ENCODE results near the gene SV2B. TPM values are rescaled to one million over a fixed set of nuclear protein-coding genes. Genes with fewer than 3 reads are reported as not detected.

The SV2B gene
- total RNA-seq, 1 experiment from 2014 or later = 1.4 TPM

GRCh38 chr15:91235376-91235775, 135.3 kb downstream of the SV2B start (continued):
- TF ChIP-seq KAT7 (CRISPR knock-in tag; IDR thresholded peaks at IDR 0.05; ENCODE audit: borderline replicate concordance) (no peak), ZNF317 (CRISPR knock-in tag; IDR thresholded peaks at IDR 0.05; ENCODE audit: borderline replicate concordance, low read depth) (no peak), SMAD3 (CRISPR knock-in tag; IDR thresholded peaks at IDR 0.05; ENCODE audit: borderline replicate concordance) (no peak), ZBTB21 (CRISPR knock-in tag; IDR thresholded peaks at IDR 0.05; ENCODE audit: borderline replicate concordance) (no peak), ZNF263 (CRISPR knock-in tag; IDR thresholded peaks at IDR 0.05; ENCODE audit: low read depth) (no peak), FOXK1 (CRISPR knock-in tag; IDR thresholded peaks at IDR 0.05) (no peak)
- TF ChIP-seq, protein P1, sequence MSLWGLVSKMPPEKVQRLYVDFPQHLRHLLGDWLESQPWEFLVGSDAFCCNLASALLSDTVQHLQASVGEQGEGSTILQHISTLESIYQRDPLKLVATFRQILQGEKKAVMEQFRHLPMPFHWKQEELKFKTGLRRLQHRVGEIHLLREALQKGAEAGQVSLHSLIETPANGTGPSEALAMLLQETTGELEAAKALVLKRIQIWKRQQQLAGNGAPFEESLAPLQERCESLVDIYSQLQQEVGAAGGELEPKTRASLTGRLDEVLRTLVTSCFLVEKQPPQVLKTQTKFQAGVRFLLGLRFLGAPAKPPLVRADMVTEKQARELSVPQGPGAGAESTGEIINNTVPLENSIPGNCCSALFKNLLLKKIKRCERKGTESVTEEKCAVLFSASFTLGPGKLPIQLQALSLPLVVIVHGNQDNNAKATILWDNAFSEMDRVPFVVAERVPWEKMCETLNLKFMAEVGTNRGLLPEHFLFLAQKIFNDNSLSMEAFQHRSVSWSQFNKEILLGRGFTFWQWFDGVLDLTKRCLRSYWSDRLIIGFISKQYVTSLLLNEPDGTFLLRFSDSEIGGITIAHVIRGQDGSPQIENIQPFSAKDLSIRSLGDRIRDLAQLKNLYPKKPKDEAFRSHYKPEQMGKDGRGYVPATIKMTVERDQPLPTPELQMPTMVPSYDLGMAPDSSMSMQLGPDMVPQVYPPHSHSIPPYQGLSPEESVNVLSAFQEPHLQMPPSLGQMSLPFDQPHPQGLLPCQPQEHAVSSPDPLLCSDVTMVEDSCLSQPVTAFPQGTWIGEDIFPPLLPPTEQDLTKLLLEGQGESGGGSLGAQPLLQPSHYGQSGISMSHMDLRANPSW (CRISPR knock-in tag; conservative IDR thresholded peaks at IDR 0.05; ENCODE audit: low read depth) = no peak
- TF ChIP-seq, protein P2, sequence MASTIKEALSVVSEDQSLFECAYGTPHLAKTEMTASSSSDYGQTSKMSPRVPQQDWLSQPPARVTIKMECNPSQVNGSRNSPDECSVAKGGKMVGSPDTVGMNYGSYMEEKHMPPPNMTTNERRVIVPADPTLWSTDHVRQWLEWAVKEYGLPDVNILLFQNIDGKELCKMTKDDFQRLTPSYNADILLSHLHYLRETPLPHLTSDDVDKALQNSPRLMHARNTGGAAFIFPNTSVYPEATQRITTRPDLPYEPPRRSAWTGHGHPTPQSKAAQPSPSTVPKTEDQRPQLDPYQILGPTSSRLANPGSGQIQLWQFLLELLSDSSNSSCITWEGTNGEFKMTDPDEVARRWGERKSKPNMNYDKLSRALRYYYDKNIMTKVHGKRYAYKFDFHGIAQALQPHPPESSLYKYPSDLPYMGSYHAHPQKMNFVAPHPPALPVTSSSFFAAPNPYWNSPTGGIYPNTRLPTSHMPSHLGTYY (CRISPR knock-in tag; IDR thresholded peaks at IDR 0.05) = no peak

- H3K9me3 Mint-ChIP-seq = peaks cover 4% of the 10 kb centered on the region
- H3K27ac Mint-ChIP-seq = no peak overlapping the region
- no peak for DNase-seq (ENCODE audit: low spot score)
- POLR2A ChIA-PET = no interaction called here
- CTCF ChIA-PET = interaction anchor here (0.6 to 1.9 kb wide), 3 partner anchors 10 to 138 kb away, joined by 3 to 11 read pairs (median 6); partner anchors contain the start of gene SV2B
- no peaks in the 10 kb centered on the region for H3K36me3 Mint-ChIP-seq
- H3K4me3 Mint-ChIP-seq = no peak overlapping the region
- H3K4me1 Mint-ChIP-seq = no peaks in the 10 kb centered on the region
- H3K27me3 Mint-ChIP-seq (ENCODE audit: low read depth) = no peaks in the 10 kb centered on the region
- ATAC-seq = no peak
- TF ChIP-seq USF1 (CRISPR knock-in tag; IDR thresholded peaks at IDR 0.05) = no peak
- TF ChIP-seq, protein P3, sequence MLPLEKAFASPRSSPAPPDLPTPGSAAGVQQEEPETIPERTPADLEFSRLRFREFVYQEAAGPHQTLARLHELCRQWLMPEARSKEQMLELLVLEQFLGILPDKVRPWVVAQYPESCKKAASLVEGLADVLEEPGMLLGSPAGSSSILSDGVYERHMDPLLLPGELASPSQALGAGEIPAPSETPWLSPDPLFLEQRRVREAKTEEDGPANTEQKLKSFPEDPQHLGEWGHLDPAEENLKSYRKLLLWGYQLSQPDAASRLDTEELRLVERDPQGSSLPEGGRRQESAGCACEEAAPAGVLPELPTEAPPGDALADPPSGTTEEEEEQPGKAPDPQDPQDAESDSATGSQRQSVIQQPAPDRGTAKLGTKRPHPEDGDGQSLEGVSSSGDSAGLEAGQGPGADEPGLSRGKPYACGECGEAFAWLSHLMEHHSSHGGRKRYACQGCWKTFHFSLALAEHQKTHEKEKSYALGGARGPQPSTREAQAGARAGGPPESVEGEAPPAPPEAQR (CRISPR knock-in tag; IDR thresholded peaks at IDR 0.05) = no peak
- TF ChIP-seq RELA (CRISPR knock-in tag; IDR thresholded peaks at IDR 0.05; ENCODE audit: borderline replicate concordance) = no peak
- no peak for TF ChIP-seq ELF4 (CRISPR knock-in tag; IDR thresholded peaks at IDR 0.05; ENCODE audit: low read depth)
- TF ChIP-seq AFF4 (CRISPR knock-in tag; IDR thresholded peaks at IDR 0.05; ENCODE audit: borderline replicate concordance) = no peak
- no peak for TF ChIP-seq IRF2 (CRISPR knock-in tag; IDR thresholded peaks at IDR 0.05; ENCODE audit: borderline replicate concordance, low read depth)
- TF ChIP-seq, protein P4, sequence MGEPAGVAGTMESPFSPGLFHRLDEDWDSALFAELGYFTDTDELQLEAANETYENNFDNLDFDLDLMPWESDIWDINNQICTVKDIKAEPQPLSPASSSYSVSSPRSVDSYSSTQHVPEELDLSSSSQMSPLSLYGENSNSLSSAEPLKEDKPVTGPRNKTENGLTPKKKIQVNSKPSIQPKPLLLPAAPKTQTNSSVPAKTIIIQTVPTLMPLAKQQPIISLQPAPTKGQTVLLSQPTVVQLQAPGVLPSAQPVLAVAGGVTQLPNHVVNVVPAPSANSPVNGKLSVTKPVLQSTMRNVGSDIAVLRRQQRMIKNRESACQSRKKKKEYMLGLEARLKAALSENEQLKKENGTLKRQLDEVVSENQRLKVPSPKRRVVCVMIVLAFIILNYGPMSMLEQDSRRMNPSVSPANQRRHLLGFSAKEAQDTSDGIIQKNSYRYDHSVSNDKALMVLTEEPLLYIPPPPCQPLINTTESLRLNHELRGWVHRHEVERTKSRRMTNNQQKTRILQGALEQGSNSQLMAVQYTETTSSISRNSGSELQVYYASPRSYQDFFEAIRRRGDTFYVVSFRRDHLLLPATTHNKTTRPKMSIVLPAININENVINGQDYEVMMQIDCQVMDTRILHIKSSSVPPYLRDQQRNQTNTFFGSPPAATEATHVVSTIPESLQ (CRISPR knock-in tag; IDR thresholded peaks at IDR 0.05) = no peak
- TF ChIP-seq, protein P5, sequence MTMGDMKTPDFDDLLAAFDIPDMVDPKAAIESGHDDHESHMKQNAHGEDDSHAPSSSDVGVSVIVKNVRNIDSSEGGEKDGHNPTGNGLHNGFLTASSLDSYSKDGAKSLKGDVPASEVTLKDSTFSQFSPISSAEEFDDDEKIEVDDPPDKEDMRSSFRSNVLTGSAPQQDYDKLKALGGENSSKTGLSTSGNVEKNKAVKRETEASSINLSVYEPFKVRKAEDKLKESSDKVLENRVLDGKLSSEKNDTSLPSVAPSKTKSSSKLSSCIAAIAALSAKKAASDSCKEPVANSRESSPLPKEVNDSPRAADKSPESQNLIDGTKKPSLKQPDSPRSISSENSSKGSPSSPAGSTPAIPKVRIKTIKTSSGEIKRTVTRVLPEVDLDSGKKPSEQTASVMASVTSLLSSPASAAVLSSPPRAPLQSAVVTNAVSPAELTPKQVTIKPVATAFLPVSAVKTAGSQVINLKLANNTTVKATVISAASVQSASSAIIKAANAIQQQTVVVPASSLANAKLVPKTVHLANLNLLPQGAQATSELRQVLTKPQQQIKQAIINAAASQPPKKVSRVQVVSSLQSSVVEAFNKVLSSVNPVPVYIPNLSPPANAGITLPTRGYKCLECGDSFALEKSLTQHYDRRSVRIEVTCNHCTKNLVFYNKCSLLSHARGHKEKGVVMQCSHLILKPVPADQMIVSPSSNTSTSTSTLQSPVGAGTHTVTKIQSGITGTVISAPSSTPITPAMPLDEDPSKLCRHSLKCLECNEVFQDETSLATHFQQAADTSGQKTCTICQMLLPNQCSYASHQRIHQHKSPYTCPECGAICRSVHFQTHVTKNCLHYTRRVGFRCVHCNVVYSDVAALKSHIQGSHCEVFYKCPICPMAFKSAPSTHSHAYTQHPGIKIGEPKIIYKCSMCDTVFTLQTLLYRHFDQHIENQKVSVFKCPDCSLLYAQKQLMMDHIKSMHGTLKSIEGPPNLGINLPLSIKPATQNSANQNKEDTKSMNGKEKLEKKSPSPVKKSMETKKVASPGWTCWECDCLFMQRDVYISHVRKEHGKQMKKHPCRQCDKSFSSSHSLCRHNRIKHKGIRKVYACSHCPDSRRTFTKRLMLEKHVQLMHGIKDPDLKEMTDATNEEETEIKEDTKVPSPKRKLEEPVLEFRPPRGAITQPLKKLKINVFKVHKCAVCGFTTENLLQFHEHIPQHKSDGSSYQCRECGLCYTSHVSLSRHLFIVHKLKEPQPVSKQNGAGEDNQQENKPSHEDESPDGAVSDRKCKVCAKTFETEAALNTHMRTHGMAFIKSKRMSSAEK (CRISPR knock-in tag; IDR thresholded peaks at IDR 0.05; ENCODE audit: borderline replicate concordance) = no peak
- TF ChIP-seq GABPB1 (CRISPR knock-in tag; IDR thresholded peaks at IDR 0.05) = no peak
These were observed 137.4 kb downstream of the SV2B start for GRCh38 chr15:91237445-91237844.

Measured in WTC11 (cell line).